GM19035 (cell line): ENCODE data around the gene BRD3OS.

Experiments used
- ATAC-seq: cut with Tn5 transposase; IDR thresholded peaks from one replicate; pipeline ENCODE4 v1.9.1; 2021; ENCODE audit not compliant: unreplicated experiment

BRD3OS gene, protein sequence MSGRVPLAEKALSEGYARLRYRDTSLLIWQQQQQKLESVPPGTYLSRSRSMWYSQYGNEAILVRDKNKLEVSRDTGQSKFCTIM

GRCh38 chr9:134024828-134025605 lies at the start of gene BRD3OS:
Gene BRD3OS (plus strand): TSS chr9:134025481. CDS start chr9:134026748, 1,267 bp downstream.
- peak; percentile 86 for ATAC-seq

GRCh38 chr9:133975511-133975910 lies 49.8 kb upstream of the BRD3OS start:
- ATAC-seq, result no peak

- no peak for ATAC-seq
These were observed 49.0 kb upstream of the BRD3OS start for GRCh38 chr9:133976191-133976861.

- no peak for ATAC-seq
These were observed 48.4 kb upstream of the BRD3OS start for GRCh38 chr9:133976887-133977286.

- ATAC-seq, result no peak
These were observed 47.7 kb upstream of the BRD3OS start for GRCh38 chr9:133977421-133978201.

- ATAC-seq, result no peak
These were observed 46.9 kb upstream of the BRD3OS start for GRCh38 chr9:133978226-133978898.

GRCh38 chr9:133978899-133979272 lies 46.4 kb upstream of the BRD3OS start:
- no peak for ATAC-seq

DNA sequence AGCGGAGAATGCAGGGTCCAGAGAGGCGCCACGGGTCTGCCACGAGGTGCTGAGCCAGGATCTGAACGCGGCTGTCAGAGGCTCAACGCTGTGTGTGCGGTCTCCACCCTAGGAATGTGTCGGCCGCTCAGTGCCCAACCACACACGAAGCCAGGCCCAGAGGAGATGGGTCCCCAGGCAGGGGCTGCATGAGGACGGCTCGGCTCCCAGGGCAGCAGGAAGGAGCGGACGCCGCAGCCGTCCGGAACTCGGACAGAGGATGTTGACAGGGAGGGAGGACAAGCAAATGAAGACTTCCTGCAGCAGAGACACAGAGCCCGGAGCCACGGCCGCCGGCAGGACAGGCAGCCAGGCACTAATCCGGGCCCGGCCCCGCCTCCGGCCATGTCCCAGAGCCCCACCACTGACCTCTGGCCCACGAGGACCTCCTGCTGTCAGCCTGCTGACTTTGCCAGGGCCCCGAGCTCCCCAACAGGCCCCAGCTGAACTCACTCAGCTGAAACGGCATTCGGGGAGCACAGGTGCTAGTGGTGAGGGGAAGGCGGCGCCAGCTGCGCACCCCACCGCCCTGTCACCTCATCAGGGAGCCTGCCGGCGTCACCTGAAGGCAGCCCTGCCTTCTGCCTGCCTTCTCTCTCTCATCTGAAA lies 45.9 kb upstream of the BRD3OS start:
- peak; percentile 61 for ATAC-seq

GRCh38 chr9:133979921-133980863 lies 45.1 kb upstream of the BRD3OS start:
- no peak for ATAC-seq

DNA sequence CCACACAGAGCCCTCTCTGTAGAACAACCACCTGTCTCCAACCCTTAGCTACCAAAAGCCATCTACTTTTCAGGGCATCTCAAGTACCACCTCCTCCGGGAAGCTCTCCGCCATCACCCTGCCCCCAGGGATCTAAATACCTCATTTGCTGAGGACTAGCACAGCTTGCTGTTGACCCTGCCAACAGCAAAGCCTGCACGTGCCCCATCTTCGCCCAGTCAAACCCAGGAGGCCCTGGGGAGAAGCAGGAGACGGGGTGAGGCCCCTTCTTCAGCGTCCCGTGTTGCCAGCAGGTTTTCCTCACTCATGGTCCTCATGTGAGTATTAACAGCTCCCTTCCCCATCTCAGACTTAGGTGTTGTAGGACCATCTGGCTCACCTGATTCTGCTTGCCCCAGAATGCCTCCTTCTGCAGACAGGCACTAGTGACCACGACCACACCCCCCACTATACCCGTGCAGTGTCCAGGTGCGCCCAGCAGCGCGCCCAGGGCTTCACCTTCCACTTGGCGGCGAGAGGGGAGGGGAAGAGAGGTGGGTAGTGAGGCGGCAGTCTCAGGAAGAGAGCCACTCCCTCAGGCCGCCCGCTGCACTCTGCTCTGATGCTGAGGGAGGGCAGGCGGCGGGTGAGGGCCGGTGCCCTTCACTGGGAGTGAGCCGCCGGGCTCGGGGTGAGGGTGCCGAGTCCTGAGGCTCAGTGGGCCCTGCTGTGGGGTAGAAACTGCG lies 44.3 kb upstream of the BRD3OS start:
- ATAC-seq, result no peak

- no peak for ATAC-seq
These were observed 43.7 kb upstream of the BRD3OS start for GRCh38 chr9:133981589-133981957.

DNA sequence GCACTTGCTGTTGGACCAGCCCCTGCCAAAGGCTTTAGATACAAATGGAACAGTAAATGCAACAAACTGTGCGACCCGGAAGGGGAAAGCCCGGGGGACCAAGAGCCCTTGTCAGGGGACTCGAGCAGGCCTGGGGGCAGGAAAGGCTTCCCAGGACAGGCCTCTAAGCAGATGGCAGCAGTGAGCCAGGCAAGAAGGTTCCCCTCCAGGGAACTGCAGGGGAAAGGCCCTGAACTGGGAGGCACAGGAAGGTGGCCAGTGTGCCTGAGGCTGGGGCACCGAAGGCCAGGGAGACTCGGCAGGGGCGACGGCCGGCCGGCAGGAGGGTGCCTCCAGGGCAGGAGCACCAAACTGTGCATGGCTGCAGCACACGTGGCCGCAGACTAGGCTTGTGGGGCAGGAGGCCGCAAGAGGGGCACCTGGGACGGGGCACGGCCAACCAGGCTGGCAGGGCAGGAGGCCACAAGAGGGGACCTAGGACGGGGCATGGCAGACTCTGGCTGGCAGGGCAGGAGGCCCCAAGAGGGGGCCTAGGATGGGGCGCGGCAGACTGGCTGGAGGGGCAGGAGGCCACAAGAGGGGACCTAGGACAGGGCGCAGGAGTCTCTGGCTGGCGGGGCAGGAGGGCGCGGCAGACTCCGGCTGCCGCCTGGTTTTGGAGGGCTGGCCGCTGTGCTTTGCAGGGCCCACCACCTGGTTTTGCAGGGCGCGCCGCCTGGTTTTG lies 43.2 kb upstream of the BRD3OS start:
- ATAC-seq, result no peak

DNA sequence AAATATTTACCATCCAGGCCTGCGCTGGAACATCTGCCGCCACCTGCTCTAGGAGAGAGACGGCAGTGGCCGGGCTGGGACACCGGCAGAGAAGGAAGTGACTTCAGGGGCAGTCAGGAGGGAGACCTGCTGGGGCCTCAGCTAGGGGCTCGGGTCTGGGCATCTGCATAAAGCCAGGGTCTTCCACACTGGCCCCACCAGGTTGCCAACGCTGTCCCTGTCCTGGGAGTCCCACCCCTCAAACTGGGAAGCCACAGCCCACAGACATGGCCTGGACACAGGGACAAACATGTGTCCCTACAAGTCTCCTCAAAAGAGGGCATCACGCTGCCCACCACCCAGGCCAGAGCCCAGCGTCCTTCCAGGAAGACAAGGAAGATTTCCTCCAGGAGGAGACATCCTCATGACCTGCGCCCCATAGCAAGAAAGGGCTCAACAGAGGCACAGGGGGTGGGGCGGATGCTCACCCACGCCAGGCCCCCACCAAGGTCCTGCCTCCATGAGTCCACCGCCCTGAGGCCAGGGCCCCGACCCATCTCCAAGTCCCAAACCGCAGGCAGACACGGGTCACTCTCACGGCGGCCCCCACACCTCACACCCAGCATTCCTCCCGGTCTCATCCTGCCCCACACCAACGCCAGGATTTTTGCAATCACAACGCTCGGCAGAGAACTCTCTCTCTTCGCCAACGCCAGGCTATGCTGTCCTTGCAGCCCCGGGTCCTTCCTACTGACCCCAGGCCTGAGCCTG lies 42.1 kb upstream of the BRD3OS start:
- ATAC-seq, result no peak

- no peak for ATAC-seq
These were observed 39.2 kb upstream of the BRD3OS start for GRCh38 chr9:133986061-133986460.

GRCh38 chr9:133986774-133987445 lies 38.4 kb upstream of the BRD3OS start:
- ATAC-seq, result no peak

- ATAC-seq, result no peak
These were observed 37.9 kb upstream of the BRD3OS start for GRCh38 chr9:133987446-133987788.
